Measurements from ENCODE around the gene UBE3C. TPM values are rescaled to one million over a fixed set of nuclear protein-coding genes. Genes with fewer than 3 reads are reported as not detected.

UBE3C gene
- total and polyA plus RNA-seq, 8 donors: 13.5 to 162 (median 64.8) TPM

DNA sequence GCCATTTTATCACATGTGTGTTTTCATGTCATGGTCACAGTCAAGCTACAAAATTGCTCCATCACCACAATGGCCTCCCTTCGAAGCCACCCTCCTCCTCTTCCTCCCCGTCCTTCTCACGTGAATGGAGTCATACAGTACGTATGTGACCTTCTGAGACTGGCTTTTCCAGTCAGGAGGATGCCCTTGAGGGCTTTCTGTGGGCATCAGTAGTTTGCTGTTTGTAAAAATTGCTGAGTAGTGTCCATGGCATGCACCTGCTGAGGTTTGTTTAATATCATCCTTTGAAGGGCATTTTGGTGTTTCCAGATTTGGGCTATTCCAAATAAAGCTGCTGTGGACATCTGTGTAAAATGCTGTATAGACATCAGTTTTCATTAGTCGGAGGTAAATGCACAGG is 5.9 kb upstream of the UBE3C start:
- intact Hi-C loops (cut with DNase I; ENCODE audit: low total_unique reads): no loop called here
- WGBS, 5 donors: 79 to 86% (median 83%) methylated on average over 5 of the region's 5 CpGs

DNA sequence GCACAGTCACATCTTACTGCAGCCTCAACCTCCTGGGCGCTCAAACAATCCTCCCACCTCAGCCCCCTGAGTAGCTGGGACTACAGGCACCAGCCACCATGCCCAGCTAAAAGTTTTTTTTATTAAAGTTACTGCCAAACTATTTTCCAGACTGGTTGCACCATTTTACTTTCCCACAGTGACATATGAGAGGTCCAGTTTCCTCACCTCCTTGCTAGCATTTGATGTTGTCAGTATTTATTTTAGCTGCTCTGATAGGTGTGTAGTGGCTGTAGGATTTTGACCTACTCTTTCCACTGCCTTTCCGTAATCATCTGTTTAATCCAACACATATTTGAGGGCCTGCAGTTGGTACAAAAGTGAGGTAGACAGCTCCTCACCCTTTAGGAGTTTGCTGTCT is 5.4 kb upstream of the UBE3C start:
- DNase-seq: no peak
- Histone ChIP-seq H3K36me3 (no peaks in the 10 kb centered on the region), H3K4me3 (no peak overlapping the region), H3K4me1 (peaks cover 0 to 16% (median 6%) of the 10 kb centered on the region in 4 donors), H3K27ac (no peak overlapping the region), H3K27me3 (peaks cover 0 to 41% (median 0%) of the 10 kb centered on the region in 3 donors), H3K9me3 (no peaks in the 10 kb centered on the region)
- intact Hi-C loops (cut with DNase I; ENCODE audit: low total_unique reads): no loop called here
- no peak for TF ChIP-seq POLR2A (IDR thresholded peaks at IDR 0.05)
- no peak for TF ChIP-seq EP300 (IDR thresholded peaks at IDR 0.05)
- no peak for TF ChIP-seq POLR2AphosphoS5 (IDR thresholded peaks at IDR 0.05)
- TF ChIP-seq, protein P1, sequence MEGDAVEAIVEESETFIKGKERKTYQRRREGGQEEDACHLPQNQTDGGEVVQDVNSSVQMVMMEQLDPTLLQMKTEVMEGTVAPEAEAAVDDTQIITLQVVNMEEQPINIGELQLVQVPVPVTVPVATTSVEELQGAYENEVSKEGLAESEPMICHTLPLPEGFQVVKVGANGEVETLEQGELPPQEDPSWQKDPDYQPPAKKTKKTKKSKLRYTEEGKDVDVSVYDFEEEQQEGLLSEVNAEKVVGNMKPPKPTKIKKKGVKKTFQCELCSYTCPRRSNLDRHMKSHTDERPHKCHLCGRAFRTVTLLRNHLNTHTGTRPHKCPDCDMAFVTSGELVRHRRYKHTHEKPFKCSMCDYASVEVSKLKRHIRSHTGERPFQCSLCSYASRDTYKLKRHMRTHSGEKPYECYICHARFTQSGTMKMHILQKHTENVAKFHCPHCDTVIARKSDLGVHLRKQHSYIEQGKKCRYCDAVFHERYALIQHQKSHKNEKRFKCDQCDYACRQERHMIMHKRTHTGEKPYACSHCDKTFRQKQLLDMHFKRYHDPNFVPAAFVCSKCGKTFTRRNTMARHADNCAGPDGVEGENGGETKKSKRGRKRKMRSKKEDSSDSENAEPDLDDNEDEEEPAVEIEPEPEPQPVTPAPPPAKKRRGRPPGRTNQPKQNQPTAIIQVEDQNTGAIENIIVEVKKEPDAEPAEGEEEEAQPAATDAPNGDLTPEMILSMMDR (IDR thresholded peaks at IDR 0.05): no peak
- WGBS, 5 donors: 91 to 96% (median 93%) methylated on average over 2 of the region's 2 CpGs

More for the DNA sequence above, 5.9 kb upstream of the UBE3C start:
- no peak overlapping the region for H3K4me3 ChIP-seq
- TF ChIP-seq, protein P1 (IDR thresholded peaks at IDR 0.05): no peak
- no peak for TF ChIP-seq POLR2A (IDR thresholded peaks at IDR 0.05)
- H3K36me3 ChIP-seq: no peaks in the 10 kb centered on the region
- H3K27me3 ChIP-seq: peaks cover 0 to 43% (median 0%) of the 10 kb centered on the region in 3 donors
- no peak overlapping the region for H3K27ac ChIP-seq
- no peak for DNase-seq
- peaks cover 0 to 11% (median 2%) of the 10 kb centered on the region in 4 donors for H3K4me1 ChIP-seq
- H3K9me3 ChIP-seq: no peaks in the 10 kb centered on the region

DNA sequence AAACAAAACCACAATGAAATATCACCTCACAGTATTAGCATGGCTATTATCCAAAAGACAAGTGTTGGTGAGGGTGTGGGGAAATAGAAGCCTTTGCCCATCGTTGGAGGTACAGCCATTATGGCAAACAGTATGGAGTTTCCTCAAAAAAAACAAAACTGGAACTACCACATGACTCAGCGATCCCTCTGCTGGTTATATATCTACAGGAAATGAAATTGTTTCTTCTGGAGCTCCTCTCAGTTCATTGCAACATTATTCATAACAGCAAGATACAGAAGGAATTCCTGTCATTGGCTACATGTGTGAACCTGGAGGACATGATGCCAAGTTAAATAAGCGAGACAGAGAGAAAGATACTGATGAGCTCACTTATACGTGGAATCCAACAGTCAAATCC is 2.4 kb upstream of the UBE3C start:
- no peak overlapping the region for H3K4me3 ChIP-seq
- H3K36me3 ChIP-seq: peaks cover 0 to 10% (median 6%) of the 10 kb centered on the region in 4 donors
- H3K27me3 ChIP-seq: peaks cover 0 to 18% (median 0%) of the 10 kb centered on the region in 3 donors
- H3K9me3 ChIP-seq: no peaks in the 10 kb centered on the region
- H3K27ac ChIP-seq: peak overlapping the region in 2 of 5 donors; percentile 27 to 31
- intact Hi-C loops (cut with DNase I; ENCODE audit: low total_unique reads): no loop called here
- peaks cover 17 to 38% (median 26%) of the 10 kb centered on the region in 4 donors for H3K4me1 ChIP-seq
- DNase-seq: peak in 1 of 2 donors; percentile 46
- 27 to 40% (median 37%) methylated on average over 4 of the region's 4 CpGs for WGBS, 5 donors
- TF ChIP-seq EP300 (IDR thresholded peaks at IDR 0.05) (no peak), POLR2A (IDR thresholded peaks at IDR 0.05) (no peak), POLR2AphosphoS5 (IDR thresholded peaks at IDR 0.05) (no peak)
- TF ChIP-seq, protein P1 (IDR thresholded peaks at IDR 0.05): no peak

DNA sequence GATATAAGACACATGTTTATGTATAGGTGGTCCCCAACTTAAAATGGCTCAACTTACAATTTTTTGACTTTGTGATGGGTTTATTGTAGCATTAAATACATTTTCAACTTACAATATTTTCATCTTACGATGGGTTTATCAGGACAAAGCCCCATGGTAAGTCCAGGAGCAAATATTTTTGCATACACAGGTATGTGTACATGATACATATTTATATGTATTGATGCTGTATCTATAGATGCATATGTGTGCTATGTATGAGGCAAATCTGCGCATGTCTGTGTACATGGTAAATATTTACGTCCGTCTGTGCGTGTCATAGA is 664 bp upstream of the UBE3C start:
- Histone ChIP-seq H3K9me3 (no peaks in the 10 kb centered on the region), H3K4me3 (peak overlapping the region; percentile 70 to 91 (median 90)), H3K36me3 (peaks cover 0 to 20% (median 17%) of the 10 kb centered on the region in 4 donors), H3K4me1 (peaks cover 19 to 55% (median 38%) of the 10 kb centered on the region in 4 donors), H3K27ac (peak overlapping the region; percentile 92 to 95 (median 94)), H3K27me3 (peaks cover 0 to 3% (median 0%) of the 10 kb centered on the region in 3 donors)
- intact Hi-C loops (cut with DNase I; ENCODE audit: low total_unique reads): no loop called here
- no peak for DNase-seq
- TF ChIP-seq EP300 (IDR thresholded peaks at IDR 0.05) (no peak), POLR2A (IDR thresholded peaks at IDR 0.05) (no peak), POLR2AphosphoS5 (IDR thresholded peaks at IDR 0.05) (no peak)
- TF ChIP-seq, protein P1 (IDR thresholded peaks at IDR 0.05): no peak
- 17 to 30% (median 19%) methylated on average over 5 of the region's 5 CpGs for WGBS, 5 donors
